Measurements from ENCODE around the gene ROBO2.

DNA sequence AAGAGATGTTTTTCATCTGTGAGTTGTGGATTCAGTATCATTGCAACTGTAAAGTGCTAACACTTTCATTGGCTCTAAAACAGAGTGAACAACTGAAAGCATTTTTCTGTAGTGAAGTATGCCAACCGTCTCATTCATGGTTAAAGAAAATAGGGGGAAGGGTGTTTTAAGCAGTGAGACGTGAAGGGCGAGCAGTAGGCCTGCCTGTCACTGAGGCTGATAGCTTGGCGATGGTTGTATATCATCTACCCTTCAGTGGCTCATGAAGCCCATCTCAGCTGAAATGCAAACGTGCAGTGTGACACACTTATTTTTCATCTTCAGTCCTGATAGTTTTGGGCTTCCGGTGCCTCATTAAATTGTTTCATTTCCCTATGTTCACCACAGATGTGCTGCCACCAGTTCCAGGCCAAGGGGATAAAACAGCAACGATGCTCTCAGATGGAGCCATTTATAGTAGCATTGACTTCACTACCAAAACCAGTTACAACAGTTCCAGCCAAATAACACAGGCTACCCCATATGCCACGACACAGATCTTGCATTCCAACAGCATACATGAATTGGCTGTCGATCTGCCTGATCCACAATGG, 562.0 kb downstream of the ROBO2 start:
- no peak for TF ChIP-seq CTCF (IDR thresholded peaks at IDR 0.05)
- TF ChIP-seq POLR2A (IDR thresholded peaks at IDR 0.05): no peak

Data from heart left ventricle (tissue), 13 donors.